Anterior cingulate cortex (tissue), 58 donors: Measurements from ENCODE around the gene VPS4A.
"Not testable (repeated sequence)": the region's sequence is repeated elsewhere in the genome, so short reads cannot be mapped to it uniquely, and the experiment has no call there.

Experiments used
- DNase-seq, 58 donors: peaks; one replicate each; lab custom pipeline; 2025; lab: John Stamatoyannopoulos, UW

Gene VPS4A

GRCh38 chr16:69310653-69311532 lies at the start of gene VPS4A:
Gene VPS4A (plus strand): TSS chr16:69311350. CDS start chr16:69311512, 162 bp downstream.
- peak; percentile 62 to 98 (median 95) for DNase-seq

- DNase-seq = no peak
These were observed 44.7 kb upstream of the VPS4A start for GRCh38 chr16:69266334-69267063.

GRCh38 chr16:69267633-69268032 lies 43.5 kb upstream of the VPS4A start:
- no peak for DNase-seq

- DNase-seq = no peak
These were observed 40.8 kb upstream of the VPS4A start for GRCh38 chr16:69270395-69270794.

- DNase-seq = no peak
These were observed 40.3 kb upstream of the VPS4A start for GRCh38 chr16:69270831-69271230.

GRCh38 chr16:69273009-69273408 lies 38.1 kb upstream of the VPS4A start:
- no peak for DNase-seq

- no peak for DNase-seq
These were observed 36.4 kb upstream of the VPS4A start for GRCh38 chr16:69274699-69275235.

GRCh38 chr16:69276148-69277115 lies 34.7 kb upstream of the VPS4A start:
- peak in 1 of 58 donors; percentile 0 for DNase-seq

GRCh38 chr16:69277413-69277812 lies 33.7 kb upstream of the VPS4A start:
- DNase-seq = no peak

GRCh38 chr16:69283851-69284250 lies 27.3 kb upstream of the VPS4A start:
- DNase-seq = no peak

- no peak for DNase-seq
These were observed 25.9 kb upstream of the VPS4A start for GRCh38 chr16:69285240-69285639.

- DNase-seq = peak in 5 of 58 donors; percentile 2 to 48 (median 14)
These were observed 24.0 kb upstream of the VPS4A start for GRCh38 chr16:69286941-69287713.

GRCh38 chr16:69291657-69292056 lies 19.5 kb upstream of the VPS4A start:
- not testable (repeated sequence) for DNase-seq

GRCh38 chr16:69293401-69293800 lies 17.7 kb upstream of the VPS4A start:
- no peak for DNase-seq

- no peak for DNase-seq
These were observed 17.1 kb upstream of the VPS4A start for GRCh38 chr16:69294051-69294450.

- not testable (repeated sequence) for DNase-seq
These were observed 14.4 kb upstream of the VPS4A start for GRCh38 chr16:69296771-69297170.

GRCh38 chr16:69298261-69298660 lies 12.9 kb upstream of the VPS4A start:
- no peak for DNase-seq

GRCh38 chr16:69301187-69301586 lies 10.0 kb upstream of the VPS4A start:
- DNase-seq = no peak

- DNase-seq = no peak
These were observed 9.3 kb upstream of the VPS4A start for GRCh38 chr16:69301861-69302260.
